LNCaP clone FGC (cell line): ENCODE data around the gene KLF6.

ENCODE experiments used
- DNase-seq: peaks from one replicate; pipeline ENCODE4 v3.0.0-alpha.2; 2011; ENCODE audit warnings: low read depth
- H3K4me3 ChIP-seq: 2 replicates; pipeline ENCODE4 v1.5.1; 2011; ENCODE audit warnings: mild to moderate bottlenecking, low read depth, low read length, control low read depth
- CTCF ChIP-seq: IDR thresholded peaks from 2 replicates; pipeline ENCODE4 v1.5.1; 2012; ENCODE audit warnings: mild to moderate bottlenecking; ENCODE audit not compliant: control insufficient read depth, insufficient read depth; ENCODE audit errors: extremely low read depth

KLF6 gene

GRCh38 chr10:3766046-3766756, 18.8 kb downstream of the KLF6 start:
- H3K4me3 ChIP-seq, result no peak overlapping the region
- DNase-seq, result no peak

GRCh38 chr10:3765146-3765545, 19.9 kb downstream of the KLF6 start:
- no peak for DNase-seq
- TF ChIP-seq CTCF, result no peak
- no peak overlapping the region for H3K4me3 ChIP-seq

More at GRCh38 chr10:3766046-3766756, 18.8 kb downstream of the KLF6 start:
- TF ChIP-seq CTCF, result no peak

- no peak for TF ChIP-seq CTCF
- no peak for DNase-seq
- H3K4me3 ChIP-seq, result no peak overlapping the region
These were observed 20.3 kb downstream of the KLF6 start for GRCh38 chr10:3764626-3765112.

GRCh38 chr10:3763852-3764625, 21.0 kb downstream of the KLF6 start:
- no peak for DNase-seq
- TF ChIP-seq CTCF, result no peak
- H3K4me3 ChIP-seq, result no peak overlapping the region

- no peak overlapping the region for H3K4me3 ChIP-seq
- no peak for DNase-seq
- no peak for TF ChIP-seq CTCF
These were observed 22.0 kb downstream of the KLF6 start for GRCh38 chr10:3763035-3763456.

GRCh38 chr10:3762309-3762708, 22.7 kb downstream of the KLF6 start:
- H3K4me3 ChIP-seq, result no peak overlapping the region
- TF ChIP-seq CTCF, result no peak
- no peak for DNase-seq
